HepG2 (cell line): Measurements from ENCODE around the gene TWNK. TPM values are rescaled to one million over a fixed set of nuclear protein-coding genes. Genes with fewer than 3 reads are reported as not detected.

Experiments used
- ATAC-seq: fragments of 200-7000 bp; cut with Tn5 transposase; 3 replicates; pipeline ENCODE4 v1.9.1; 2020; ENCODE audit warnings: mild to moderate bottlenecking, moderate library complexity
- BruUV-seq: library from RNA; stranded (reverse); fragments of 400-500 nt; replicated peaks from 2 replicates; lab custom pipeline; 2021; lab: Mats Ljungman, UMichigan
- CTCF ChIA-PET: fragments of 300-600 bp; formaldehyde crosslinking; extraction: SDS; loops from one replicate; lab custom pipeline; 2021; ENCODE audit warnings: low total read pairs, inconsistent platforms, low intra/inter-chr PET ratio; lab: Yijun Ruan, JAX
- POLR2A ChIA-PET: fragments of 350-600 bp; sonication (Branson Sonifier 250); formaldehyde crosslinking; loops from one replicate; lab custom pipeline; 2020; ENCODE audit warnings: antibody characterized with exemption, inconsistent platforms; lab: Yijun Ruan, JAX
- DNase-seq: peaks from one replicate; pipeline ENCODE4 v3.0.0-alpha.2; 2015; ENCODE audit warnings: low spot score
- FAIRE-seq: peaks from 3 replicates; lab custom pipeline; 2011; peaks lifted over from hg19 to GRCh38; lab: Jason Lieb, UNC
- H2AFZ ChIP-seq: one replicate; pipeline ENCODE4 v1.6.1; 2011; ENCODE audit warnings: low read length, inconsistent platforms
- H3K27ac ChIP-seq: fragments of 300-600 bp; 3 replicates; pipeline ENCODE4 v1.8.0; 2011; ENCODE audit warnings: mixed run types, mild to moderate bottlenecking, mixed read lengths, low read length, inconsistent platforms; ENCODE audit not compliant: insufficient read depth; ENCODE audit errors: extremely low read length
- H3K27me3 ChIP-seq, 2 experiments: fragments of 200-600 bp in 1 of 2; 2 replicates in 1 of 2; 3 replicates in 1 of 2; pipeline versions ENCODE4 v1.6.0 to v1.8.0; 2011; ENCODE audit warnings: low read length in 2 of 2, mild to moderate bottlenecking in 2 of 2, moderate library complexity in 2 of 2, inconsistent platforms in 1 of 2; ENCODE audit not compliant: insufficient read depth in 2 of 2, control insufficient read depth in 1 of 2
- H3K36me3 ChIP-seq, 2 experiments: fragments of 200-600 bp in 1 of 2; replicated peaks in 1 of 2; 2 replicates in 1 of 2; 3 replicates in 1 of 2; pipeline versions ENCODE4 v1.5.1 to v1.8.0; 2011; ENCODE audit warnings: low read length in 2 of 2, inconsistent platforms in 1 of 2; ENCODE audit not compliant: insufficient read depth in 2 of 2, control insufficient read depth in 1 of 2
- H3K4me1 ChIP-seq: 2 replicates; pipeline ENCODE4 v1.5.1; 2012; ENCODE audit warnings: low read length, inconsistent platforms; ENCODE audit not compliant: insufficient read depth
- H3K4me2 ChIP-seq: 2 replicates; pipeline ENCODE4 v1.6.0; 2011; ENCODE audit warnings: low read depth, low read length, inconsistent platforms
- H3K4me3 ChIP-seq, 3 experiments: fragments of 200-600 bp in 1 of 3; sonication (generic), shearing (Covaris generic) in 1 of 3; replicated peaks in 1 of 3; 2 replicates each; pipeline ENCODE4 v1.5.1; 2011 to 2016; ENCODE audit warnings: low read length in 3 of 3, inconsistent platforms in 2 of 3, low read depth in 2 of 3, mild to moderate bottlenecking in 2 of 3, control low read depth in 1 of 3, mixed read lengths in 1 of 3; ENCODE audit not compliant: insufficient read depth in 1 of 3
- H3K79me2 ChIP-seq: one replicate; pipeline ENCODE4 v1.6.1; 2011; ENCODE audit warnings: low read length, inconsistent platforms; ENCODE audit not compliant: insufficient read depth
- H3K9ac ChIP-seq: 2 replicates; pipeline ENCODE4 v1.6.0; 2011; ENCODE audit warnings: mild to moderate bottlenecking, low read depth, low read length, inconsistent platforms; ENCODE audit not compliant: insufficient read depth
- H3K9me3 ChIP-seq: 2 replicates; pipeline ENCODE4 v1.5.1; 2012; ENCODE audit warnings: mild to moderate bottlenecking, low read length
- H4K20me1 ChIP-seq: 2 replicates; pipeline ENCODE4 v1.6.0; 2011; ENCODE audit warnings: inconsistent platforms, mild to moderate bottlenecking, low read length, moderate library complexity; ENCODE audit not compliant: insufficient read depth
- ARHGAP35 ChIP-seq: sonication (generic); formaldehyde crosslinking; IDR thresholded peaks from 2 replicates; pipeline ENCODE4 v1.9.0; 2022; ENCODE audit warnings: mild to moderate bottlenecking, inconsistent platforms, moderate library complexity, missing genetic modification reagents, borderline replicate concordance
- ATF7 ChIP-seq, 2 experiments: fragments of 450-650 bp in 1 of 2; sonication (generic) in 1 of 2; formaldehyde crosslinking in 1 of 2; IDR thresholded peaks; 2 replicates each; pipeline versions ENCODE4 v1.4.0 to v1.6.1; 2016 to 2020; ENCODE audit warnings: antibody characterized with exemption in 1 of 2, mild to moderate bottlenecking in 1 of 2, missing genetic modification reagents in 1 of 2
- GRHL1 ChIP-seq: sonication (generic); formaldehyde crosslinking; conservative IDR thresholded peaks from 2 replicates; pipeline ENCODE4 v1.8.0; 2022; ENCODE audit warnings: missing genetic modification reagents
- HDAC6 ChIP-seq: fragments of 200-600 bp; sonication (generic); IDR thresholded peaks from 2 replicates; pipeline ENCODE4 v1.7.0; 2017; ENCODE audit warnings: mild to moderate bottlenecking, antibody characterized with exemption, low read length, low read depth
- KAT7 ChIP-seq: IDR thresholded peaks from 2 replicates; pipeline ENCODE4 v1.6.1; 2018; ENCODE audit warnings: borderline replicate concordance, missing compliant biosample characterization
- MYC ChIP-seq: sonication (generic); formaldehyde crosslinking; IDR thresholded peaks from 2 replicates; pipeline ENCODE4 v1.9.0; 2021; ENCODE audit warnings: missing genetic modification reagents, borderline replicate concordance
- SIX4 ChIP-seq: sonication (generic); formaldehyde crosslinking; IDR thresholded peaks from 2 replicates; pipeline ENCODE4 v1.4.0; 2020; ENCODE audit warnings: missing genetic modification reagents
- SMYD3 ChIP-seq: sonication (generic); formaldehyde crosslinking; IDR thresholded peaks from 2 replicates; pipeline ENCODE4 v1.8.1; 2023; ENCODE audit warnings: mild to moderate bottlenecking, missing genetic modification reagents
- TCF7 ChIP-seq: sonication (generic); IDR thresholded peaks from 2 replicates; pipeline ENCODE4 v1.6.1; 2016; ENCODE audit warnings: antibody characterized with exemption, low read depth
- TEAD3 ChIP-seq: optimal IDR thresholded peaks from 2 replicates; pipeline ENCODE3; 2016; ENCODE audit warnings: borderline replicate concordance
- TERF1 ChIP-seq: sonication (generic); formaldehyde crosslinking; IDR thresholded peaks from 2 replicates; pipeline ENCODE4 v1.8.0; 2022; ENCODE audit warnings: mild to moderate bottlenecking, missing genetic modification reagents, moderate library complexity
- ZNF180 ChIP-seq: sonication (generic); formaldehyde crosslinking; IDR thresholded peaks from 2 replicates; pipeline ENCODE4 v1.4.0; 2020; ENCODE audit warnings: low read depth, missing genetic modification reagents, borderline replicate concordance
- ZNF251 ChIP-seq: sonication (generic); formaldehyde crosslinking; IDR thresholded peaks from 2 replicates; pipeline ENCODE4 v1.9.0; 2021; ENCODE audit warnings: mild to moderate bottlenecking, missing genetic modification reagents
- ZSCAN20 ChIP-seq: sonication (generic); formaldehyde crosslinking; IDR thresholded peaks from 2 replicates; pipeline ENCODE4 v1.4.0; 2020; ENCODE audit warnings: missing genetic modification reagents, mild to moderate bottlenecking, borderline replicate concordance
- WGBS: methylation state at CpG from one replicate; pipeline ENCODE4 v1.1.6; 2017; ENCODE audit warnings: low lambda C conversion rate; 5-methylcytosine and 5-hydroxymethylcytosine counted together
- in situ Hi-C: cut with HindIII; loops from 2 replicates; pipeline ENCODE4 v1.10.0; 2017; ENCODE audit warnings: low pct_unique_long_range_greater_than_20kb; ENCODE audit not compliant: extremely low pct_ligation_motif_present
- intact Hi-C: fragments of 100-400 bp; cut with micrococcal nuclease; formaldehyde crosslinking; loops from one replicate; pipeline ENCODE4 v1.10.0; 2022; ENCODE audit not compliant: unreplicated experiment
- polyA plus RNA-seq, 8 experiments: library from polyadenylated mRNA; depleted of rRNA in 3 of 8; stranded (reverse) in 7 of 8; unstranded in 1 of 8; fragments of >200 nt; fragmentation: Illumina TruSeq in 4 of 8; extraction: Trizol in 4 of 8; gene quantifications; 2 replicates each; pipeline versions ENCODE4 v1.2.1 to v1.2.3, GENCODE V29; 2011 to 2016; ENCODE audit warnings: low read depth in 4 of 8, missing spikeins in 1 of 8, mixed read lengths in 1 of 8; ENCODE audit not compliant: insufficient read depth in 1 of 8
- total RNA-seq, 5 experiments: library from RNA; depleted of rRNA; stranded (reverse); fragments of >200 nt; fragmentation: Illumina TruSeq; extraction: Trizol; gene quantifications; 2 replicates each; pipeline ENCODE4 v1.2.3, GENCODE V29; 2016; ENCODE audit warnings: low read depth in 1 of 5

TWNK gene
- total and polyA plus RNA-seq, 2 of the 13 experiments (the other 11 are each of a cell fraction or from before 2014, with no cell fraction given) = 10.7 to 16.5 TPM

- H3K27me3 ChIP-seq = no peaks in the 10 kb centered on the region
- ATAC-seq (no peak), DNase-seq (no peak), FAIRE-seq (no peak)
- TSS peak; percentile 27 for BruUV-seq
- H2AFZ ChIP-seq = no peak overlapping the region
- H3K79me2 ChIP-seq = no peaks in the 10 kb centered on the region
- in situ Hi-C loops = no loop called here
- no peak overlapping the region for H3K9ac ChIP-seq
- CTCF ChIA-PET = no interaction called here
- peaks cover 52% of the 10 kb centered on the region for H3K4me1 ChIP-seq
- WGBS = 96% methylated on average over 4 of the region's 4 CpGs
- no peaks in the 10 kb centered on the region; the same call in 1 of the 2 replicates for H4K20me1 ChIP-seq
- no peak overlapping the region for H3K4me3 ChIP-seq
- POLR2A ChIA-PET = no interaction called here
- H3K9me3 ChIP-seq = no peaks in the 10 kb centered on the region
- intact Hi-C loops = no loop called here
- peaks cover 4 to 38% of the 10 kb centered on the region in 2 experiments for H3K36me3 ChIP-seq
- H3K27ac ChIP-seq = no peak overlapping the region
- no peak overlapping the region for H3K4me2 ChIP-seq
- no peak for TF ChIP-seq SMYD3 (CRISPR knock-in tag)
- TF ChIP-seq KAT7 (CRISPR knock-in tag) = no peak
- TF ChIP-seq TEAD3 (CRISPR knock-in tag) = no peak
- TF ChIP-seq GRHL1 (CRISPR knock-in tag) = no peak
- TF ChIP-seq ZSCAN20 = no peak
- no peak for TF ChIP-seq TERF1 (CRISPR knock-in tag)
- TF ChIP-seq ZNF180 (CRISPR knock-in tag) = no peak
- TF ChIP-seq SIX4 (CRISPR knock-in tag) = no peak
- TF ChIP-seq ARHGAP35 (CRISPR knock-in tag) = no peak
- TF ChIP-seq ZNF251 (CRISPR knock-in tag) = no peak
- TF ChIP-seq TCF7 = no peak
- TF ChIP-seq HDAC6 = no peak
- no peak for TF ChIP-seq MYC
- no peak for TF ChIP-seq ATF7 (IDR thresholded peaks at IDR 0.05)
- TF ChIP-seq ATF7 (CRISPR knock-in tag; IDR thresholded peaks at IDR 0.05) = no peak
These were observed 24.8 kb upstream of the TWNK start for GRCh38 chr10:100962351-100963080.
